NB4 (cell line): ENCODE data around the gene GRB2.

ENCODE experiments used
- DNase-seq: peaks from one replicate; pipeline ENCODE4 v3.0.0; 2010; ENCODE audit warnings: low read depth
- H3K4me3 ChIP-seq: one replicate; pipeline ENCODE4 v1.5.1; 2011; ENCODE audit warnings: mild to moderate bottlenecking, low read depth, low read length, moderate library complexity
- CTCF ChIP-seq: IDR thresholded peaks from one replicate; pipeline ENCODE4 v1.5.1; 2012; ENCODE audit warnings: low read depth, low read length
- MYC ChIP-seq: IDR thresholded peaks from 2 replicates; pipeline ENCODE4 v1.6.1; 2011; ENCODE audit warnings: low read depth, low read length
- POLR2A ChIP-seq: IDR thresholded peaks from 2 replicates; pipeline ENCODE4 v1.6.1; 2011; ENCODE audit warnings: mild to moderate bottlenecking; ENCODE audit not compliant: insufficient read length; ENCODE audit errors: extremely low read depth
- TF ChIP-seq, protein P1 (sequence below): IDR thresholded peaks from 2 replicates; pipeline ENCODE4 v1.6.1; 2011; ENCODE audit warnings: low read depth, low read length

Gene GRB2

GRCh38 chr17:75366432-75366831, 39.0 kb downstream of the GRB2 start:
- no peak for TF ChIP-seq POLR2A
- no peak for TF ChIP-seq MYC
- no peak for TF ChIP-seq CTCF
- TF ChIP-seq, protein P1, sequence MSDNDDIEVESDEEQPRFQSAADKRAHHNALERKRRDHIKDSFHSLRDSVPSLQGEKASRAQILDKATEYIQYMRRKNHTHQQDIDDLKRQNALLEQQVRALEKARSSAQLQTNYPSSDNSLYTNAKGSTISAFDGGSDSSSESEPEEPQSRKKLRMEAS = no peak
- DNase-seq = no peak
- no peak overlapping the region for H3K4me3 ChIP-seq

DNA sequence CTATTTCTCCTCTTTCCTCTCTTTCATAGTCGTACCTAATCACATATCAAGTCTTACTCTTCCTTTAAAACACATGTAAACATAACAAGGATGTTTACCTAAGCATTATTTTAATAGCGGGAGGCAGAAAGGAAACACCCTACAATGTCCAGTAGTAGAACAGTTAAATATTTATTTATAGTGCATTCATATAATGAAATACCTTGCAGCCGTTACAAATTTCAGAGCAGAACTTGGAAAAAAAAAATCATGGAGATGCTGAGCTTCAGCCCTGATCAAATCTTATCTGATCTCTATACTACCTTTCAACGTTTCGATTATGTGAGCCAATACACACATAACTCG, 39.6 kb downstream of the GRB2 start:
- TF ChIP-seq MYC (no peak), CTCF (no peak), POLR2A (no peak)
- TF ChIP-seq, protein P1 = no peak
- no peak for DNase-seq
- no peak overlapping the region for H3K4me3 ChIP-seq

GRCh38 chr17:75365009-75365930, 40.2 kb downstream of the GRB2 start:
- TF ChIP-seq, protein P1 = no peak
- TF ChIP-seq POLR2A = no peak
- TF ChIP-seq CTCF = no peak
- TF ChIP-seq MYC = no peak
- no peak for DNase-seq
- H3K4me3 ChIP-seq = no peak overlapping the region

DNA sequence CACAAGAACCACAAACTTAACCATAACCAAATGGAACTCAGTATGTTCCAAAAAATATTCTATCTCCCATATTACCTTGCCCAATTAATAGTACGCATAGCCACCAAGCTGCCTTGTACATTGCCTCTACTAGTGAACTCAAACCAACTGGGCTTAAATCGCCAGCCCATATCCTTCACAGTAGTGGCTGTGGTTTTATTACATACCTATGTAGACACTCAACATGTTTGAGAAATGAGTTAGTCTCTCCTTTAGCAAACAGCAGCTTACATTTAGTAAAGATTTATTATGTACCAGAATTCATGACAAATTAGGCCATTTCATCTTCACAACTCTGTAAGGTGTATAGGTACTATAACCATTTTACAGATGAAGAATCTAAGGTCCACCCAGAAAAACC, 41.4 kb downstream of the GRB2 start:
- TF ChIP-seq CTCF (no peak), MYC (no peak)
- no peak for DNase-seq
- H3K4me3 ChIP-seq = no peak overlapping the region

DNA sequence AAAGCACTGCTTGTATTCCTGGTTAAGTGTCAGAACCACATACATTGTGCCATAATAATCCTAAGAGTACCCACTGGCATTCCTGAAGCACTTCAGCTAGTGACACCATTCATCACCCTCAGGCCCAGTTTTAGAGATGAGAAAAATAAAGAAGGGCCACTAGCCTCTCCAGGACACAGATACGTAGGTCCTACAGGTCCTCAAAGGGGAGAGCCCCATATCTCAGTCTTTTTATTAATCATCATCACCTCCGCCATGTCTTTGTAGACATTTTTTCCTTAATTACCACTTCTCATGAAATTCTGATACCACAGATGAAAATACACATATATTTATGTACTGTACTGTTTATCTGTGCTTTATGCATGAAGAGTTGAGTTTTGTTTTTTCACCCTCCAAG, 43.5 kb downstream of the GRB2 start:
- TF ChIP-seq CTCF (no peak), POLR2A (no peak), MYC (no peak)
- TF ChIP-seq, protein P1 = no peak
- no peak overlapping the region for H3K4me3 ChIP-seq
- no peak for DNase-seq

DNA sequence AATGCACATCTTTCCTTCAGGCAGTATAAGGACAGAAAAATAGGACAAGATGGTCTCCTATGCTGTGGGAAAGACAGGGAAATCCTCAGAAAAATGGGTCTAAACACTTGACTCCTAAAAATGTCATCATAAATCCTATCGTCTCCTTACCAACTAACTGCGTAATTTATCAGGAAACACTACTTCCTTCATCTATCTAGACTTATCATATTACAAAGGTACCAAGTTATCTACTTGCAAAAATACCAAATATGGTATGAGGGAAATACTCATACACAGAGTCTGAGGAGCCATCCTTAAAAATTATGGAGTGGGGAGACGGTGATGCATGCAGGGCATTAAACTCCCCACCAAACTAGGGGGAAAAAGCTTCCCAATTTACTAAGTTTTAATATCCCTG, 44.1 kb downstream of the GRB2 start:
- H3K4me3 ChIP-seq = no peak overlapping the region
- TF ChIP-seq MYC (no peak), CTCF (no peak), POLR2A (no peak)
- TF ChIP-seq, protein P1 = no peak
- no peak for DNase-seq
